ENCODE results near the gene GNG7.

DNA sequence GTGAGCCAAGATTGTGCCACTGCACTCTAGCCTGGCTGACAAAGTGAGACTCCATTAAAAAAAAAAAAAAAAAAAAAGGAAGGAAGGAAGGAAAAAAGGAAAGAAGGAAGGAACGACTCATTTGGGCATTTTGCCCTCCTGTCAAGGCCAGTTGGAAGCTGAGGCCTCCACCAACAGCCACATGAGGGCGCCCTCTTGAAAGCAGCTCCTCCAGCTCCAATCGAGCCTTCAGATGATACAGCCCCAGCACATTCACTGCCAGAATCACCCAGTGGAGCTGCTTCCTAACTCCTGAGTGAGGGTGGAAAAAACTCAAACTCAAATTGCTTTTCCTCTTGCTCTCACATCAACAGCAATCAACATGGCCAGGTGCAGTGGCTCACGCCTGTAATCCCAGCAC lies 40.9 kb downstream of the GNG7 start:
- TF ChIP-seq, protein P1, sequence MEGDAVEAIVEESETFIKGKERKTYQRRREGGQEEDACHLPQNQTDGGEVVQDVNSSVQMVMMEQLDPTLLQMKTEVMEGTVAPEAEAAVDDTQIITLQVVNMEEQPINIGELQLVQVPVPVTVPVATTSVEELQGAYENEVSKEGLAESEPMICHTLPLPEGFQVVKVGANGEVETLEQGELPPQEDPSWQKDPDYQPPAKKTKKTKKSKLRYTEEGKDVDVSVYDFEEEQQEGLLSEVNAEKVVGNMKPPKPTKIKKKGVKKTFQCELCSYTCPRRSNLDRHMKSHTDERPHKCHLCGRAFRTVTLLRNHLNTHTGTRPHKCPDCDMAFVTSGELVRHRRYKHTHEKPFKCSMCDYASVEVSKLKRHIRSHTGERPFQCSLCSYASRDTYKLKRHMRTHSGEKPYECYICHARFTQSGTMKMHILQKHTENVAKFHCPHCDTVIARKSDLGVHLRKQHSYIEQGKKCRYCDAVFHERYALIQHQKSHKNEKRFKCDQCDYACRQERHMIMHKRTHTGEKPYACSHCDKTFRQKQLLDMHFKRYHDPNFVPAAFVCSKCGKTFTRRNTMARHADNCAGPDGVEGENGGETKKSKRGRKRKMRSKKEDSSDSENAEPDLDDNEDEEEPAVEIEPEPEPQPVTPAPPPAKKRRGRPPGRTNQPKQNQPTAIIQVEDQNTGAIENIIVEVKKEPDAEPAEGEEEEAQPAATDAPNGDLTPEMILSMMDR (IDR thresholded peaks at IDR 0.05; ENCODE audit: insufficient read depth, low read depth, low read length): no peak
- TF ChIP-seq EZH2 (IDR thresholded peaks at IDR 0.05; ENCODE audit: insufficient read depth, low read length): no peak

All from astrocyte (in vitro differentiated cells and primary cell).